Measurements from ENCODE around the gene GCK. TPM values are rescaled to one million over a fixed set of nuclear protein-coding genes. Genes with fewer than 3 reads are reported as not detected.
"Not testable (repeated sequence)": the region's sequence is repeated elsewhere in the genome, so short reads cannot be mapped to it uniquely, and the experiment has no call there.

GCK gene
- polyA plus RNA-seq, 1 donor: 5.0 TPM

DNA sequence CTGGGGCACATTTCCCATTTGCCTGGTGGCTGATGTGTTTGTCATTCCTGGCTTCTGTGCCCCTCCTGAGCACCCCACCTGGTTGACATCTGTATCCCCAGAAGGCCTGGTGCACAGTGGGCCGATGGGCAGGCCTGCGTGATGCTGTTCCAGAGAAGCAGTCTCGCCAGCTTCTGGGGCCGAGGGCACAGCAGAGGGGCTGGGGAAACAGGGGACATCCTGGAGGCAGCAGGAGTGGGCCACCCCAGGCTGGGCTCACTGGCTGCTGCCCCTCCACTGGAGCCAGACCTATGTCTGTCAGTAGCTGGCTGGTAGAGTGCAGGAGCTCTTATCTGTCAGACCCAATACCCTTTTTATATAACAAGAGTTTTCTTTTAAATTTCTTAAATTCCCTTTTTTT lies 47.2 kb downstream of the GCK start:
- DNase-seq (ENCODE audit: low read depth): no peak

GRCh38 chr7:44141221-44141850 lies 47.9 kb downstream of the GCK start, which contains the start of gene MYL7:
Gene MYL7, minus strand, starts transcription at chr7:44141332. Its CDS starts 27 bp downstream, at chr7:44141305.
- no peak for DNase-seq (ENCODE audit: low read depth)

DNA sequence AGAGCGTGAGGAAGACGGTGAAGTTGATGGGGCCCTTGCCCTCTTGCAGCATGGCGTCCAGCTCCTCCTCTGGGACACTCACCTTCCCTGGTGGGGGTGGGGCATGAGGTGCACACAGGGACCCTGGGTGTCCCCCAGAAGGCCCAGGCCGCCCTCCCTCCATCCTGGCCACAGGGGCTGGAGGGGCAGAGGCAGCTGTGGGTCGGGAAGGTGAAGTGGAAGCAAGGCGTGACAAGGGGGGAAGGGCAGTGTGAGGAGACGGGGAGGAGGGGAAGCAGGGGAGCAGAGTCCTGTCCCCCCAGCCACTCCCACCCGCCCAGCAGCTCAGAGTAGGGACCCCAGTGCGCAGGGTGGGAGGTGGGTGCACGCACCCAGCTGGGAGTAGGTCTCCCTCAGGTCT lies 48.9 kb downstream of the GCK start:
- no peak for DNase-seq (ENCODE audit: low read depth)

- DNase-seq (ENCODE audit: low read depth): no peak
Observed at GRCh38 chr7:44139311-44140010, 49.8 kb downstream of the GCK start.

GRCh38 chr7:44138698-44139097 lies 50.5 kb downstream of the GCK start:
- no peak for DNase-seq (ENCODE audit: low read depth)

GRCh38 chr7:44136731-44137130 lies 52.5 kb downstream of the GCK start:
- no peak for DNase-seq (ENCODE audit: low read depth)

DNA sequence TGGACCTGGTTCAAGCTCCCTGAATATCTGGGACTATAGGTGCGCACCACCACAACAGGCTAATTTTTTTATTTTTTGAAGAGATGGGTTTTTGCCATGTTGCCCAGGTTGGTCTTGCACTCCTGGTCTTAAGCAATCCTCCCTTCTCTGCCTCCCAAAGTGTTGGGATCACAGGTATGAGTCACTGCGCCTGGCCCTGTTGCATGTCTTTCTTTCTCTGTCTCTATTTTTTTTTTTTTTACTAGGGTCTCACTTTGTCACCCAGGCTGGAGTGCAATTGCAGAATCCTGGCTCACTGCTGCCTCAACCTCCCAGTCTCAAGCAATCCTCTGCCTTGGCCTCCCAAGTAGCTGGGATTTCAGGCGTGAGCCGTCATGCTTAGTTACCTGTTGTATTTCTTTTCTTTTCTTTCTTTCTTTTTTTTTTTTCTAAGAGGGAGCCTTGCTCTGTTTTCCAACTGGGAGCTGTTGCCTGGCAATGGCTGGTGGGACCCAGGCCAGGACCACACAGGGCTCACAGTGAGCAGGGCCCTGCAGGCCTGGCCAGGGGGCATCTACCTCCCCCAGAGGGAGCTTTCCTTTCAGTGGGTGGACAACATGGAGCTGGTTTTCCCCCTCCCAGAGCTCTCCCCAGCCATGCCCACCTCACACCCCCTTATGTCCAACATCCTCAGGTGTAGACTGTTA lies 54.2 kb downstream of the GCK start:
- no peak for DNase-seq (ENCODE audit: low read depth)

GRCh38 chr7:44133295-44133694 lies 55.9 kb downstream of the GCK start:
- no peak for DNase-seq (ENCODE audit: low read depth)

GRCh38 chr7:44132039-44132438 lies 57.2 kb downstream of the GCK start:
- DNase-seq (ENCODE audit: low read depth): no peak

GRCh38 chr7:44131173-44132029 lies 57.8 kb downstream of the GCK start:
- DNase-seq (ENCODE audit: low read depth): no peak

- DNase-seq (ENCODE audit: low read depth): no peak
Observed at GRCh38 chr7:44128721-44129582, 60.3 kb downstream of the GCK start.

GRCh38 chr7:44127161-44127560 lies 62.1 kb downstream of the GCK start:
- DNase-seq (ENCODE audit: low read depth): no peak

- DNase-seq (ENCODE audit: low read depth): not testable (repeated sequence)
Observed at GRCh38 chr7:44126574-44126973, 62.7 kb downstream of the GCK start.

DNA sequence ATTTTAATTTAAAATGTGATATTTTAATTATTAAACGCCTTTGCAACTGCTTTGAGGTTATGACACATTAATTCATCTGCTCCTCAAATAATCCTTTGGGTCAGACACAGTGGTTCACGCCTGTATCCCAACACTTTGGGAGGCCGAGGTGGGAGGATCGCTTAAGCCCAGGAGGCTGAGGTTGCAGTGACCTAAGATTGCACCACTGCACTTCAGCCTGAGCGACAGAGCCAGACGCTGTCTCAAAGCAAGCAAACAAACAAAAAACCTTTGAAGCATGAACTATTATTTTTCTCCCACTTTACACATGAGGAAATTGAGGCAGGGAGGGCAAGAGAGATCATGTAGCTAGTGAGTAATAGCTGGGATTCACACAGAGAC lies 64.4 kb downstream of the GCK start:
- no peak for DNase-seq (ENCODE audit: low read depth)

GRCh38 chr7:44123190-44124003 lies 65.8 kb downstream of the GCK start, which contains the start of gene POLD2:
Gene POLD2, minus strand, starts transcription at chr7:44123548. Its CDS starts 1,495 bp downstream, at chr7:44122053.
- peak; percentile 91 for DNase-seq (ENCODE audit: low read depth)

GRCh38 chr7:44122529-44122928 lies 66.7 kb downstream of the GCK start:
- DNase-seq (ENCODE audit: low read depth): no peak

- DNase-seq (ENCODE audit: low read depth): no peak
Observed at GRCh38 chr7:44121761-44122420, 67.3 kb downstream of the GCK start.

DNA sequence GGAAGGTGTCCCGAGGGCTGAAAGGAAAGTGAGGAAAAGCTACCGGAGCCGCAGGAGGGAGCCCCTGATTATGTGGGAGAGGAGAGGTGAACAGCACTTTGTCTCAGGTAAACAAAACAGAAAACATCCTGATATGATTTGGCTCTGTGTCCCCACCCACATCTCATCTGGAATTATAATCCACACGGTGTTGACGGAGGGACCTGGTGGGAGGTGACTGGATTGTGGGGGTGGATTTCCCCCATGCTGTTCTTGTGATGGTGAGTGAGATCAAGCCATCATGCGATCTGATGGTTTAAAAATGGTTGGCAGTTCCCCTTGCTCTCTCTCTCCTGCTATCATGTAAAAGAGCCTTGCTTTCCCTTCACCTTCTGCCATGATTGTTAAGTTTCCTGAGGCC lies 68.8 kb downstream of the GCK start:
- no peak for DNase-seq (ENCODE audit: low read depth)

DNA sequence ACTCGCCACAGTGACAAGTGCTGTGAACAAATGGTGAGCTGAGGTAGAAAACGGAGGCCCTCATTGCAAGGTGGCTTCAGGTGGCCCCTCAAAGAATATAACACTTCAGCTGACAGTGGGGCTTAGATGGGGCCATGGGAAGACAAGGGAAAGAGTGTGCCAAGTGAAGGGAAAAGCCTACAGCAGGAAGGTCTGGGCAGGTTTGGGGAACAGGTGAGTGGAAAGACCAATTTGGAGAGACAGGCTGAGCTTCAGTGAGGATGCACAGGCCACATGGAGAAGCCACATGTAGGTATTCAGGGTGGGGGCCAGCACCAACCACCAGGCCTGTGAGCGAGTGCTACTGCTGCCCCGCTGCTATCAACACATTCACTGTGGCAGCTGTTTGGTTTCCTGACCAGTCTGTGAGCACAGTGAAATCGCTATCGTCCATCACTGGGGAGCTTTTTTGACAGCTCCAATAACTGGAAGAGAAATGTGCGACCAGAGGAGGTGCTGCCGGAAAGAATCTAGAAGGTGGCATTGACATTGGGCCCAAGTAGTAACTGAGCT lies 69.3 kb downstream of the GCK start:
- DNase-seq (ENCODE audit: low read depth): no peak

All from forelimb muscle (tissue), 1 donor.